ENCODE results near the gene ATAD3C. TPM values are rescaled to one million over a fixed set of nuclear protein-coding genes. Genes with fewer than 3 reads are reported as not detected.

ATAD3C gene
- total and polyA plus RNA-seq, 2 of the 8 experiments (the other 6 are each of a cell fraction or from before 2014, with no cell fraction given) = 2.0 to 2.7 TPM

GRCh38 chr1:1435911-1436629, 13.4 kb upstream of the ATAD3C start (continued):
- TF ChIP-seq CHD7 (IDR thresholded peaks at IDR 0.05; ENCODE audit: insufficient replicate concordance, low read length) (no peak), ATF2 (IDR thresholded peaks at IDR 0.05; ENCODE audit: low read length) (no peak), TCF12 (IDR thresholded peaks at IDR 0.05; ENCODE audit: low read depth, low read length) (no peak)

Data from H1 (cell line).